Stimulated activated CD4-positive, alpha-beta T cell treated with anti-CD3 and anti-CD28 coated beads, Interleukin-1b, Interleukin-23, amount 100 ng/mL, for 1 hour (primary cell): Measurements from ENCODE around the gene TOX2.

Experiments
- DNase-seq, 2 donors: peaks; one replicate each; pipeline ENCODE4 v3.0.0-alpha.2; 2020; ENCODE audit warnings: low read depth in 2 of 2

TOX2 gene

GRCh38 chr20:44001667-44002596 lies 87.3 kb downstream of the TOX2 start:
- DNase-seq = no peak

GRCh38 chr20:44002861-44003260 lies 88.2 kb downstream of the TOX2 start:
- no peak for DNase-seq

GRCh38 chr20:44003609-44004008 lies 89.0 kb downstream of the TOX2 start:
- no peak for DNase-seq

GRCh38 chr20:44004306-44004915 lies 89.8 kb downstream of the TOX2 start:
- no peak for DNase-seq

- DNase-seq = no peak
These were observed 91.0 kb downstream of the TOX2 start for GRCh38 chr20:44005661-44006060.

GRCh38 chr20:44006126-44006525 lies 91.5 kb downstream of the TOX2 start:
- DNase-seq = no peak

GRCh38 chr20:44006578-44006977 lies 91.9 kb downstream of the TOX2 start:
- DNase-seq = no peak

- no peak for DNase-seq
These were observed 94.4 kb downstream of the TOX2 start for GRCh38 chr20:44008806-44009678.

GRCh38 chr20:44009679-44009992 lies 95.0 kb downstream of the TOX2 start:
- DNase-seq = no peak

- no peak for DNase-seq
These were observed 95.6 kb downstream of the TOX2 start for GRCh38 chr20:44010162-44010704.

GRCh38 chr20:44011251-44011940 lies 96.7 kb downstream of the TOX2 start:
- no peak for DNase-seq

GRCh38 chr20:44012466-44013226 lies 98.0 kb downstream of the TOX2 start:
- DNase-seq = no peak

GRCh38 chr20:44014807-44015732 lies 100.4 kb downstream of the TOX2 start:
- DNase-seq = no peak

- DNase-seq = no peak
These were observed 101.1 kb downstream of the TOX2 start for GRCh38 chr20:44015733-44016103.

- no peak for DNase-seq
These were observed 101.9 kb downstream of the TOX2 start for GRCh38 chr20:44016525-44016924.

- no peak for DNase-seq
These were observed 102.6 kb downstream of the TOX2 start for GRCh38 chr20:44017211-44017610.

- DNase-seq = no peak
These were observed 103.2 kb downstream of the TOX2 start for GRCh38 chr20:44017905-44018258.

- DNase-seq = no peak
These were observed 103.7 kb downstream of the TOX2 start for GRCh38 chr20:44018259-44018941.

- no peak for DNase-seq
These were observed 104.4 kb downstream of the TOX2 start for GRCh38 chr20:44018942-44019637.
